ENCODE results near the gene SLC7A6. TPM values are rescaled to one million over a fixed set of nuclear protein-coding genes. Genes with fewer than 3 reads are reported as not detected.

Gene SLC7A6
- total and polyA plus RNA-seq, 10 of the 15 experiments (the other 5 are each of a cell fraction or from before 2014, with no cell fraction given): 8.2 to 60.4 (median 28.6) TPM

DNA sequence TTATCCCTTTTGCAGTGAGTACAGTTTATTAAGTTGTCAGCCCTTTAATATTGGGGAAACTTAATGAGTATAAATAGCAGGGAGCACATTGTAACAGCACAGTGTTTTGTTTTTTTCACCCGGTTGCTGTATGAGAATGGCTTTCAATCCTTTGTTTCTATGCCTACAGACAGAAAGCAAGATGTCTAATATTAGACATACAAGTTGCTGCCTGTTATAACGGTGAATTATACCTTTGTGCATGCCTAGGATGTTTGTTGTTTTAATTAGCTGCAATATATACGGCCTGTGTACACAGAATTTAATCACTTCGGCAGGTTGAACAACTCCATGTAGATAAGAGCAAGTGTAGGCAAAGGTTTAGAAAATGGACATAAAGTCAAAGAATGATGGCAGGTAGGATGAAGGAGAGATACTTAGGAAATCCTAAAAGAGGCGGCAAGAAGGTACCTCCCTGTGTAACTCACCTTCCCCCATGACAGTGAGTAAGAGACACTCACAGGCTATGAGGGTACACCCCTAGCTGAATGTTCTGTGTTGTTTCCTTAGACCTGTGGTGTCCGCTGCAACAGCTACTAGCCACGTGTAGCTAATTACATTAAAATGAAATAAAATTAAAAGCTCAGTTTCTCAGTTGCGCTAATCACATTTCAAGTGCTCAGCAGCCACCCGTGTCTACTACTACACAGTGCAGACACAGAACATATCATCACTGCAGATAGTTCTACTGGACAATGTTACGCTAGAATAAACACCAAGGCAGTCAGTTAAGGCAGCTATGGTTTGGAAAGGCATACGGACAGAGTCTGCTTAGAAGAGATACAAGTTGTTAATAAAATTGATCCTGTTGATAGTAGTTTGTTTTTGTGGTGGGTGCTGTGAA is 35.5 kb downstream of the SLC7A6 start:
- peaks cover 24 to 41% of the 10 kb centered on the region in 2 experiments for H3K36me3 ChIP-seq (ENCODE audit: control insufficient read depth in 2 of 2, insufficient read depth in 2 of 2, low read length in 1 of 2)
- intact Hi-C loops (cut with micrococcal nuclease; ENCODE audit: unreplicated experiment): no loop called here
- no peak for ATAC-seq
- CTCF ChIA-PET: interaction anchor here (0.8 to 2.6 kb wide), 7 partner anchors 9 to 62 kb away, joined by 3 to 15 read pairs (median 4); no protein-coding TSS in a partner anchor
- FAIRE-seq: no peak
- H3K4me1 ChIP-seq (ENCODE audit: control insufficient read depth, insufficient read depth, low read length): no peaks in the 10 kb centered on the region
- POLR2A ChIA-PET: interaction anchor here (0.6 to 1.6 kb wide), 10 partner anchors 9 to 1139 kb away, joined by 3 to 5 read pairs (median 3); partner anchors contain the start of genes PRMT7, SLC7A6 and SLC7A6OS
- no peaks in the 10 kb centered on the region for H3K27me3 ChIP-seq (replicated peaks in 1 of 2; ENCODE audit: control insufficient read depth in 2 of 2, insufficient read depth in 2 of 2, low read length in 1 of 2)
- SMC1A ChIA-PET (ENCODE audit: uncharacterized antibody, unreplicated experiment): interaction anchor here (1.0 to 3.2 kb wide), 15 partner anchors 9 to 38 kb away, joined by 3 to 12 read pairs (median 4); partner anchors contain the start of genes PRMT7, SLC7A6 and SLC7A6OS
- H2AFZ ChIP-seq (ENCODE audit: control insufficient read depth, low read depth, low read length): no peak overlapping the region
- H4K20me1 ChIP-seq (ENCODE audit: control insufficient read depth, insufficient read depth): no peaks in the 10 kb centered on the region; the same call in 1 of the 2 replicates
- H3K9me3 ChIP-seq (replicated peaks; ENCODE audit: control insufficient read depth, insufficient read depth, low read length): no peaks in the 10 kb centered on the region
- no peak overlapping the region for H3K27ac ChIP-seq (ENCODE audit: control insufficient read depth, insufficient read depth)
- TSS peak; percentile 45 for BruUV-seq (replicated peaks)
- H3K4me3 ChIP-seq: no peak overlapping the region
- no peak overlapping the region for H3K9ac ChIP-seq (ENCODE audit: control insufficient read depth, insufficient read depth, low read length)
- no peak overlapping the region for H3K4me2 ChIP-seq (ENCODE audit: control insufficient read depth, insufficient read depth)
- in situ Hi-C loops (cut with MboI): no loop called here
- H3K79me2 ChIP-seq (ENCODE audit: control insufficient read depth, insufficient read depth, low read length): no peaks in the 10 kb centered on the region
- WGBS (ENCODE audit: insufficient coverage, insufficient replicate concordance, low lambda C conversion rate, missing lambda C conversion rate): 78% methylated on average over 11 of the region's 11 CpGs
- no peak for DNase-seq (ENCODE audit: low read depth, low spot score)
- RAD21 ChIA-PET (ENCODE audit: unreplicated experiment): interaction anchor here (0.9 to 3.3 kb wide), 9 partner anchors 11 to 38 kb away, joined by 3 to 10 read pairs (median 3); partner anchors contain the start of genes PRMT7, SLC7A6 and SLC7A6OS
- TF ChIP-seq CREB1 (IDR thresholded peaks at IDR 0.05; ENCODE audit: low read depth) (no peak), NFIC (IDR thresholded peaks at IDR 0.05; ENCODE audit: low read depth, low read length) (no peak), BRCA1 (IDR thresholded peaks at IDR 0.05; ENCODE audit: low read depth, low read length) (no peak), NBN (IDR thresholded peaks at IDR 0.05) (no peak), MEF2B (IDR thresholded peaks at IDR 0.05; ENCODE audit: partially characterized antibody, poor library complexity, severe bottlenecking) (no peak), MAX (IDR thresholded peaks at IDR 0.05; ENCODE audit: low read depth, low read length) (no peak), RELA (IDR thresholded peaks at IDR 0.05; ENCODE audit: borderline replicate concordance, partially characterized antibody) (no peak), ZNF622 (IDR thresholded peaks at IDR 0.05) (no peak), NRF1 (conservative IDR thresholded peaks at IDR 0.05; ENCODE audit: low read depth, low read length) (no peak), ESRRA (IDR thresholded peaks at IDR 0.05; ENCODE audit: low read length) (no peak), SREBF1 (IDR thresholded peaks at IDR 0.05; ENCODE audit: low read length) (no peak), HDAC2 (IDR thresholded peaks at IDR 0.05) (no peak), POU2F2 (IDR thresholded peaks at IDR 0.05; ENCODE audit: borderline replicate concordance, low read depth, low read length) (no peak), SUPT20H (IDR thresholded peaks at IDR 0.05; ENCODE audit: borderline replicate concordance, control insufficient read depth, low read depth, low read length) (no peak), ZNF207 (IDR thresholded peaks at IDR 0.05; ENCODE audit: borderline replicate concordance) (no peak), PAX8 (IDR thresholded peaks at IDR 0.05) (no peak)
- TF ChIP-seq, protein P1, sequence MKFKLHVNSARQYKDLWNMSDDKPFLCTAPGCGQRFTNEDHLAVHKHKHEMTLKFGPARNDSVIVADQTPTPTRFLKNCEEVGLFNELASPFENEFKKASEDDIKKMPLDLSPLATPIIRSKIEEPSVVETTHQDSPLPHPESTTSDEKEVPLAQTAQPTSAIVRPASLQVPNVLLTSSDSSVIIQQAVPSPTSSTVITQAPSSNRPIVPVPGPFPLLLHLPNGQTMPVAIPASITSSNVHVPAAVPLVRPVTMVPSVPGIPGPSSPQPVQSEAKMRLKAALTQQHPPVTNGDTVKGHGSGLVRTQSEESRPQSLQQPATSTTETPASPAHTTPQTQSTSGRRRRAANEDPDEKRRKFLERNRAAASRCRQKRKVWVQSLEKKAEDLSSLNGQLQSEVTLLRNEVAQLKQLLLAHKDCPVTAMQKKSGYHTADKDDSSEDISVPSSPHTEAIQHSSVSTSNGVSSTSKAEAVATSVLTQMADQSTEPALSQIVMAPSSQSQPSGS (IDR thresholded peaks at IDR 0.05; ENCODE audit: low read length): no peak
- TF ChIP-seq, protein P2, sequence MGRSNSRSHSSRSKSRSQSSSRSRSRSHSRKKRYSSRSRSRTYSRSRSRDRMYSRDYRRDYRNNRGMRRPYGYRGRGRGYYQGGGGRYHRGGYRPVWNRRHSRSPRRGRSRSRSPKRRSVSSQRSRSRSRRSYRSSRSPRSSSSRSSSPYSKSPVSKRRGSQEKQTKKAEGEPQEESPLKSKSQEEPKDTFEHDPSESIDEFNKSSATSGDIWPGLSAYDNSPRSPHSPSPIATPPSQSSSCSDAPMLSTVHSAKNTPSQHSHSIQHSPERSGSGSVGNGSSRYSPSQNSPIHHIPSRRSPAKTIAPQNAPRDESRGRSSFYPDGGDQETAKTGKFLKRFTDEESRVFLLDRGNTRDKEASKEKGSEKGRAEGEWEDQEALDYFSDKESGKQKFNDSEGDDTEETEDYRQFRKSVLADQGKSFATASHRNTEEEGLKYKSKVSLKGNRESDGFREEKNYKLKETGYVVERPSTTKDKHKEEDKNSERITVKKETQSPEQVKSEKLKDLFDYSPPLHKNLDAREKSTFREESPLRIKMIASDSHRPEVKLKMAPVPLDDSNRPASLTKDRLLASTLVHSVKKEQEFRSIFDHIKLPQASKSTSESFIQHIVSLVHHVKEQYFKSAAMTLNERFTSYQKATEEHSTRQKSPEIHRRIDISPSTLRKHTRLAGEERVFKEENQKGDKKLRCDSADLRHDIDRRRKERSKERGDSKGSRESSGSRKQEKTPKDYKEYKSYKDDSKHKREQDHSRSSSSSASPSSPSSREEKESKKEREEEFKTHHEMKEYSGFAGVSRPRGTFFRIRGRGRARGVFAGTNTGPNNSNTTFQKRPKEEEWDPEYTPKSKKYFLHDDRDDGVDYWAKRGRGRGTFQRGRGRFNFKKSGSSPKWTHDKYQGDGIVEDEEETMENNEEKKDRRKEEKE (IDR thresholded peaks at IDR 0.05): no peak
- TF ChIP-seq, protein P3, sequence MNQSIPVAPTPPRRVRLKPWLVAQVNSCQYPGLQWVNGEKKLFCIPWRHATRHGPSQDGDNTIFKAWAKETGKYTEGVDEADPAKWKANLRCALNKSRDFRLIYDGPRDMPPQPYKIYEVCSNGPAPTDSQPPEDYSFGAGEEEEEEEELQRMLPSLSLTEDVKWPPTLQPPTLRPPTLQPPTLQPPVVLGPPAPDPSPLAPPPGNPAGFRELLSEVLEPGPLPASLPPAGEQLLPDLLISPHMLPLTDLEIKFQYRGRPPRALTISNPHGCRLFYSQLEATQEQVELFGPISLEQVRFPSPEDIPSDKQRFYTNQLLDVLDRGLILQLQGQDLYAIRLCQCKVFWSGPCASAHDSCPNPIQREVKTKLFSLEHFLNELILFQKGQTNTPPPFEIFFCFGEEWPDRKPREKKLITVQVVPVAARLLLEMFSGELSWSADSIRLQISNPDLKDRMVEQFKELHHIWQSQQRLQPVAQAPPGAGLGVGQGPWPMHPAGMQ (IDR thresholded peaks at IDR 0.05; ENCODE audit: borderline replicate concordance): no peak

All from GM12878 (cell line).